Measurements from ENCODE around the gene LPCAT3.

Gene LPCAT3

GRCh38 chr12:7035463-7035862 lies 17.2 kb upstream of the LPCAT3 start:
- H3K4me3 ChIP-seq (ENCODE audit: low read length) = no peak overlapping the region
- no peak for DNase-seq (ENCODE audit: low read depth)
- no peak for TF ChIP-seq CTCF (conservative IDR thresholded peaks at IDR 0.05; ENCODE audit: low read length)

GRCh38 chr12:7034464-7034863 lies 16.2 kb upstream of the LPCAT3 start:
- no peak overlapping the region for H3K4me3 ChIP-seq (ENCODE audit: low read length)
- TF ChIP-seq CTCF (conservative IDR thresholded peaks at IDR 0.05; ENCODE audit: low read length) = no peak
- DNase-seq (ENCODE audit: low read depth) = no peak

GRCh38 chr12:7032990-7033389 lies 14.7 kb upstream of the LPCAT3 start:
- no peak for DNase-seq (ENCODE audit: low read depth)
- H3K4me3 ChIP-seq (ENCODE audit: low read length) = no peak overlapping the region
- TF ChIP-seq CTCF (conservative IDR thresholded peaks at IDR 0.05; ENCODE audit: low read length) = no peak

- DNase-seq (ENCODE audit: low read depth) = no peak
- no peak for TF ChIP-seq CTCF (conservative IDR thresholded peaks at IDR 0.05; ENCODE audit: low read length)
- H3K4me3 ChIP-seq (ENCODE audit: low read length) = no peak overlapping the region
Measured at GRCh38 chr12:7031306-7031705, 13.0 kb upstream of the LPCAT3 start.

- DNase-seq (ENCODE audit: low read depth) = no peak
- no peak for TF ChIP-seq CTCF (conservative IDR thresholded peaks at IDR 0.05; ENCODE audit: low read length)
- H3K4me3 ChIP-seq (ENCODE audit: low read length) = no peak overlapping the region
Measured at GRCh38 chr12:7026854-7027253, 8.6 kb upstream of the LPCAT3 start.

- TF ChIP-seq CTCF (conservative IDR thresholded peaks at IDR 0.05; ENCODE audit: low read length) = no peak
Measured at GRCh38 chr12:7023114-7023513, 4.8 kb upstream of the LPCAT3 start.

GRCh38 chr12:7021956-7022355 lies 3.7 kb upstream of the LPCAT3 start:
- no peak for TF ChIP-seq CTCF (conservative IDR thresholded peaks at IDR 0.05; ENCODE audit: low read length)
- no peak overlapping the region for H3K4me3 ChIP-seq (ENCODE audit: low read length)
- no peak for DNase-seq (ENCODE audit: low read depth)

More at GRCh38 chr12:7023114-7023513, 4.8 kb upstream of the LPCAT3 start:
- no peak overlapping the region for H3K4me3 ChIP-seq (ENCODE audit: low read length)
- DNase-seq (ENCODE audit: low read depth) = no peak

Data from AG10803 (cell line).